SKM-1 treated with dmso at 0.1 percent for 144 hours (cell line): ENCODE measurements around the gene VPS52.
"Not testable (repeated sequence)": the region's sequence is repeated elsewhere in the genome, so short reads cannot be mapped to it uniquely, and the experiment has no call there.

Experiments
- DNase-seq: peaks from one replicate; lab custom pipeline; 2025; ENCODE audit not compliant: unreplicated experiment; lab: John Stamatoyannopoulos, UW

VPS52 gene

DNA sequence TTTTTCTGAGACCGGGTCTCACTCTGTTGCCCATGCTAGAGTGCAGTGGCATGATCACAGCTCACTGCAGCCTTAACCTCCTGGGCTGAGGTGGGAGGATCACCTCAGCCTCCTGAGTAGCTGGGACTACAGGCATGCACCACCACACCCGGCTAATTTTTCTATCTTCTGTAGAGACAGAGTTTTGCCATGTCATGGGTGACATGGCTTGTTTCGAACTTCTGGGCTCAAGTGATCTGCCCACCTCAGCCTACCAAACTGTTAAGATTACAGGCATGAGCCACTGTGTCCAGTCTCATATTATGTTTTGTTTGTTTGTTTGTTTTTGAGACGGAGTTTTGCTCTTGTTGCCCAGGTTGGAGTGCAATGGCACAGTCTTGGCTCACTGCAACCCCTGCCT is 13.5 kb upstream of the VPS52 start:
- not testable (repeated sequence) for DNase-seq

GRCh38 chr6:33280539-33280938 is 8.9 kb upstream of the VPS52 start:
- no peak for DNase-seq

DNA sequence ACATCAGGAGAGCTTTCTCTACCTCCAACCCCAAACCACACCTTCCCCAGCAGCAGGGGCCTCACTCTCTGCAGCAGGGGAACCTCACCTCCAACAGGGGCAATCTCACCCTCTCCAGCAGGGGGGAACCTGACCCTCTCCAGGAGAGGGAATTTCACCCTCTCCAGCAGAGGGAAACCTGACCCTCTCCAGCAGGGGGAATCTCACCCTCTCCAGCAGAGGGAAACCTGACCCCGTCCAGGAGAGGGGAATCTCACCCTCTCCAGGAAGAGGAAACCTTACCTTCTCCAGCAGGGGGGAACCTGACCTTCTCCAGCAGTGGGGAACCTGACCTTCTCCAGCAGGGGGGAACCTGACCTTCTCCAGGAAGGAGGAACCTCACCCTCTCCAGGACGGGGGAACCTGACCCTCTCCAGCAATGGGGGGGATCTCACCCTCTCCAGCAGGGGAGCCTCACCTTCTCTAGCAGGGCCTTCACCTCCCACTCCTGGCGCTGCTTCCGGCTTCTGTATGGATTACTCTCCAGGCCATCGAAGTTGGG is 8.4 kb upstream of the VPS52 start:
- DNase-seq: no peak

DNA sequence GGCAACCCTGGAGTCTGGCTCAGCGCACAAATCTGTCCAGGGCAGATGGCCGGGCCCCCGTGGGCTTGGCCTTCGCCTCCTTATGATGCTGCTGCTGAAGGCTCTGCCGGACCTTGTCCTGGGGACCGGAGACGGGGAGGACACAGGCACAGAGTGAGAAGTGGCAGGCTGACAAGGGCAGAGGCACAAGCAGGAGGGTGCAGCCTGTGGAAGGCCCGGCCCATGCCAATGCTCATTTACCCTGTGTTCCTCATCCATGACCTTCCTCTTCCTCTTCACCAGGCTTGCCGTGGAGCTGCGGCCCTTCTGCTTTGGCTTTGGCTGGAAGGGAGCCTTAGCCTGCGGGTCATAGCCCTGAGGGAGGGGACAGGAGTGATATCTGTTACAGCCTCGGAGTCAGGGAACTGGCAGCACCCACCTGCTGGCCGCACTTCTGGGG is 7.6 kb upstream of the VPS52 start:
- DNase-seq: no peak

DNA sequence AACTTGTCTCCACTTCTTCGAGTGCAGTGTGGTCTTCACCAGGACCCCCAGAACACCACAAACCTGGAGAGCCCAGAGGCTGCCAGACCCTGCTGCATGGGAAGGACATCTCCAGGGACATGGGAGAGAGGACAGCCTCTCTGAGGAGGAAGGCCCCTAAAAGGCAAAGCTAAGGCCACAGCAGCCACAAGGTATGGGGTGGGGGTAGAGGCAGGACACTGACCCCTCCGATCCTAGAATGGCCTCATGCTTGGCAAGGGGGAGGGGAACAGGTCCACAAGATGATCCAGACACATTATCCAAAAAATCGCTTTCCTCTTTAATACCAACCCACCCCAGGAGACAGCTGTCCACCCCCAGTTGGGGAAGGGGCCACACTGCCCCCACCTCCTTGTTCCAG is 7.1 kb upstream of the VPS52 start:
- no peak for DNase-seq

- DNase-seq: no peak
These were observed 6.7 kb upstream of the VPS52 start for GRCh38 chr6:33278392-33278741.

DNA sequence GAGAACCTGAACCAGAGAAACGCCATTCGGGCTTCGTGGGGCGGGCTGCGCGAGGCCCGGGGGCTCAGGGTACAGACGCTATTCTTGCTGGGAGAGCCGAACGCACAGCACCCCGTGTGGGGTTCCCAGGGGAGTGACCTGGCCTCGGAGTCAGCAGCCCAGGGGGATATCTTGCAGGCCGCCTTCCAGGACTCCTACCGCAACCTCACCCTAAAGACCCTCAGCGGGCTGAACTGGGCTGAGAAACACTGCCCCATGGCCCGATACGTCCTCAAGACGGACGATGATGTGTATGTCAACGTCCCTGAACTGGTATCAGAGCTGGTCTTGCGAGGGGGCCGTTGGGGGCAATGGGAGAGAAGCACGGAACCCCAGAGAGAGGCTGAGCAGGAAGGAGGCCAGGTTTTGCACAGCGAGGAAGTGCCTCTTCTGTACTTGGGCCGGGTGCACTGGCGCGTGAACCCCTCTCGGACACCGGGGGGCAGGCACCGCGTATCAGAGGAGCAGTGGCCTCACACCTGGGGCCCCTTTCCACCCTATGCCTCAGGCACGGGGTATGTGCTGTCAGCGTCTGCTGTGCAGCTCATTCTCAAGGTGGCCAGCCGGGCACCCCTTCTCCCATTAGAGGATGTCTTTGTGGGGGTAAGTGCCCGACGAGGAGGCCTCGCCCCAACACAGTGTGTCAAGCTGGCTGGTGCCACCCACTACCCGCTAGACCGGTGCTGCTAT is 6.2 kb upstream of the VPS52 start:
- no peak for DNase-seq

DNA sequence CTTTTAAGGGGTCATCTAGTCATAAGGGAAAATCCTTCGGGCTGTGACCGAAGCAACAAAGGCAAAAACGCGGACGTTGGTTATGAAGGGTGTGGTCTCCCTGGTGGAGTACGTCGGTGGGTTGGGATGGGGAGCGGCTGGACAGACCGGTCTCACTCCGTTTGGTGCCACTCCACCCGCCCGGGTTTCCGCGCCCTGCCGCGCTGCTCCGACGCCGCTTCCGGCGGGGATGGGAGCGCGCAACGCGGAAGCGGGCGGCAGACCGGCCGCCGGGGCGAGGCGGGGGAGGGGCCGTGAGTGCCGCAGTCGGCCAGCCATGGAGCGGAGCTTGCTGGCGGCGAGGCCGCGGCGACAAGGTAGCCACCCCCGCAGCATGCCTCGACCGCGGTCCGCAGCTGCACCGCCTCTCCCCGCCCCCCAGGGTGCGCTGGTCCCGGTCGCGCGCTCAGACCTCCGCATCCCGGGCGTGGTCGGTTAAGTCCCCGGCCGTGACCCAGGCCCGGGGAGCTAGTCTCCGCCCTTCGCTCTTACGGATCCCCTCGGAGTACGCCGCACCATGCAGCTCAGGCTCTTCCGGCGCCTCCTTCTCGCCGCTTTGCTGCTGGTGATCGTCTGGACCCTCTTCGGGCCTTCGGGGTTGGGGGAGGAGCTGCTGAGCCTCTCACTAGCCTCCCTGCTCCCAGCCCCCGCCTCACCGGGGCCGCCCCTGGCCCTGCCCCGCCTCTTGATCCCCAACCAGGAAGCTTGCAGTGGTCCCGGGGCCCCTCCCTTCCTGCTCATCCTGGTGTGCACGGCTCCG is 5.4 kb upstream of the VPS52 start, which contains the start of gene B3GALT4:
Gene B3GALT4, plus strand, starts transcription at position 260 of the 799 bp plus-strand sequence. Its CDS starts 297 bp downstream, at position 557.
- no peak for DNase-seq

DNA sequence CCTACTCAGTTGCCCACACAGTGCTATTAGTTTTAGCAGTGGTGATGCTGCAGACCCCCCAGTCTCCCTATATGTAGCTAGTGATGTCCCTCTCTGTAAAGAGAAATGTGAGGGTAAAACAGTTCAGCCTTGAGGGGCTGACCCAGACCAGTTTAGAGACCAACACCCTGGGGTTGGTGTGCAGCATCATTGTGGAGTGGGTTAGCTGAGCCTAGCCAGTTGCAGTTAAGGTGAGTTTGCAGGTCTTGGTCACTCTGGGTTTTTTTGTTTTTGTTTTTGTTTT is 4.8 kb upstream of the VPS52 start:
- no peak for DNase-seq

GRCh38 chr6:33275795-33276580 is 4.3 kb upstream of the VPS52 start:
- DNase-seq: not testable (repeated sequence)

DNA sequence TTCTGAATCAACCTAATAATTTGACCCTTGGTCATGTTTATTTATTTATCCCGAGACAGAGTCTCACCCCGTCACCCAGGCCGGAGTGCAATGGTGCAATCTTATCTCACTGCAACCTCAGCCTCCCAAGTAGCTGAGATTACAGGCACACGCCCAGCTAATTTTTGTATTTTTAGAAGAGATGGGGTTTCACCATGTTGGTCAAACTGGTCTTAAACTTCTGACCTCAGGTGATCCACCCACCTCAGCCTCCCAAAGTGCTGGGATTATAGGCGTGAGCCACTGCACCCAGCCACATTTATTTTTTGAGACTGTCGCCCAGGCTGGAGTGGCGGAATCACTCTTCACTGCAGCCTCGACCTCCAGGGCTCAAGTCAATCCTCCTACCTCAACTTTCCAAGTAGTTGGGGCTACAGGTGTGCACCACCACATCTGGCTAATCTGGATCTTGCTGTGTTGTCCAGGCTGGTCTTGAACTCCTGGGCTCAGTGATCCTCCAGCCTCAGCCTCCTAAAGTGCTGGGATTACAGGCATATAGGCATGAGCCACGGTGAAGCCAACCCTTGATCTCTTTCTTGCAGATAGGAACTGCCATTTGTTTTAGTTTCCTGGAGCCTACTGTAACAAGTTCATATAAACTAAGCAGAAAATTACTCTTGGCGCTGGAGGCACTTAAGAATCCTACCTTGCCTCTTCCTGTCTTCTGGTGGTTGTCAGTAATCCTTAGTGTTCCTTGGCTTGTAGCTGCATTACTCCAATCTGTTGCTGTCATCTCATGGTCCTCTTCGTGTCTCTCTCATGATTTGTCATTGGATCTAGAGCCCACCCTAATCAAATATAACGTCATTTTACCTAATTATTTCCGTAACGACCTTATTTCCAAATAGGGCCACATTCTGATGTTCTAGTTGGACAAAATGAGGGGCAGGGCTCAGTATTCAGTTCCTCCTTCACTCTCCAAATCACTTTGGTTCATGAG is 2.5 kb upstream of the VPS52 start:
- DNase-seq: no peak

DNA sequence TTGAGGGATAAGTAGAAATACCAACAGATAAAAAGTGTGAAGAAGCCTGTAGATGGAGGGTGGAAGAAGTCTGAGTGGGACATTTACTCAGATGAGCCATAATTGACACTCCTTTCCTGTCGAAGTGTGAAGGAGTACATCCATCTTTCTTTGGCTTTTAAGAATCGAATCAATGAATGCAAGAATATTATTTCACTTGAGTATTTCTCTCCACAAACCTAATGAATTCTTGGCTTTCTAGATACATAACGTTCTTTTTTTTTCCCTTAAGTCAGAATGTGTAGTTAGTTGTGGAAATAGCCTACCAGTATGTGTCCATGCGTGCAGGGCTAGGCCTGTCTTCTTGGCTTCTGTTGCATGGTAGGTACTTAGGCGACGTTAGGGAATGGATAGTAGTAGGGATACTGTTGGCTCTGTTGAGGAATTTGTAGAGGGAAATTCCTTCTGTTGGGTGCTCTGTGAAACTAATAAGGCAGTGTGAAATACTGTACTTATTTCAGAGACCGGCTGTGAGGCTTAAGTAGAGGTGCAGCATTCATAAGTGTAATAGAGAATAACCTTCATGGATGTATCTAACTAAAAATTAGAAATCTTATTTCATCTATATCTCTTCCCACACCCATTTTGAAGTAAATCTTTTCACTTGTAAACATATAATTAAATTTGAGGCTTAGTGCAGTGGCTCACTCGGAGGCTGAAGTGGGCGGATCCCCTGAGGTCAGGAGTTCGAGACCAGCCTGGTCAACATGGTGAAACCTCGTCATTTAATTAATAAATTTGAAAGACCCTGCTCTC is 1.6 kb upstream of the VPS52 start:
- DNase-seq: no peak

- no peak for DNase-seq
These were observed 826 bp upstream of the VPS52 start for GRCh38 chr6:33272275-33273128.

DNA sequence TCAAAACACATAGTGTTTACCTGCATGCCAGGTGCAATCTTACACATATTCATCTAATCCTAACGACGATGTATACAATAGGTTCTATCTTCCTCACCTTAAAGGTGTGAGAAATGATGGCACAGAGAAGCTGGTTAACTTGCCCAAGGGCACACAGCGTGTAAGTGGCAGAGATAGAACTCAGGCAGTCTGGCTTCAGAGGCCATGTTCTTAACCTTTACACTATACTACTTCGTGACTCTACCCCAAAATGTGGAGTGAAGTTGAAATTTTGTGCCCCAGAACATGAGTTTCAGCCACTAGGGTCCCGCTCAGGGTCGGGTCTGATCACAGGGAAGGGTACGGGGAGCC is 584 bp downstream of the VPS52 start:
- no peak for DNase-seq

DNA sequence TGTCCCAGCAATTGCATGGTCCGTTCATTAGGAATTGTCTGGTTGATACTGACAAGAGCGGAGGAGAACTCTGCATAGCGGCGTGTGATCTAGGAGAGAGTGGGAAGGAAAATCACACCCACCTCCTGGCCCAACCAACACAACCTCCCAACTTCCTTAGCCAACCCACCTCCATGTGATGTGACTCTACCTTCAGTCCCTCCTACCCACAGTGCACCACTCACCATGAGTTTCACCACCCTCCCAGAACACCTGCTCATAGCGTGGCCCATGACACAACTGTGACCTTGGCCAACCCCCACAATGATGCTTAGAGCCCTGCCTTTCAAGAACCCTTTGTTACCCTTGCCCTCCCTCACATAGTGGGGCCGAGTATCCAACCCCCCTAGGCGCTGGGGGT is 7.7 kb downstream of the VPS52 start:
- DNase-seq: no peak

- DNase-seq: not testable (repeated sequence)
These were observed 9.2 kb downstream of the VPS52 start for GRCh38 chr6:33262490-33262889.

DNA sequence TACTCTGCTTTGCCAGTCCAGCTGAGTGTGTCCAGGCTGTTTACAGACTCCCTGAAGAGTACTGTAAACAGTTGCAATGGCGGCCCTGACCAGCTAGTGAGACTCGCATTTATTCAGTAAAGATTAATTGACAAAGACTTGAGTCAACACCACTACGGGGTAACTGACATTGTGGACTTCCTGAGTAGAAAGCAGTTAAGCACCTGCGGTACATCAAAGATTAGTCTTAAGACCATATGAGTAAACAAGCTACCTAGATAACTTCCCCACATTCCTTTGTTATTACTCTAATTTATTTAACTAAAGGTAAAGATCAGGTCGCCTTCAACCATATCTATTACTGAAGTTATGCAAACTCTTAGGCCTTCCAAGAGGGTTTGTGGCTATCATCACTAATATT is 12.6 kb downstream of the VPS52 start:
- no peak for DNase-seq

DNA sequence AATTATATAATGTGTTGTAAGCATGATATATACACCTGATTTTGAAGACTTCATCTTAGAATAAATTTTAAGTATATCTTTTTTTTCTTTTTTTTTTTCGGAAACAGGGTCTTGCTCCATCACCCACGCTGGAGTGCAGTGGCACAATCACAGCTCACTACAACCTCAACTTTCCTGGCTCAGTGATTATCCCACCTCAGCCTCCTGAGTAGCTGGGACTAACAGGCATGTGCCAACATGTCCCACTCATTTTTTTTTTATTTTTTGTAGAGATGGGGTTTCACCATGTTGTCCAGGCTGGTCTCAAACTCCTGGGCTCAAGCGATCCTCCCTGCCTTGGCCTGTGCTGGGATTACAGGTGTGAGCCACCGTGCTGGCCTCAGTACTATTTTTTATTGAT is 17.1 kb downstream of the VPS52 start:
- no peak for DNase-seq

DNA sequence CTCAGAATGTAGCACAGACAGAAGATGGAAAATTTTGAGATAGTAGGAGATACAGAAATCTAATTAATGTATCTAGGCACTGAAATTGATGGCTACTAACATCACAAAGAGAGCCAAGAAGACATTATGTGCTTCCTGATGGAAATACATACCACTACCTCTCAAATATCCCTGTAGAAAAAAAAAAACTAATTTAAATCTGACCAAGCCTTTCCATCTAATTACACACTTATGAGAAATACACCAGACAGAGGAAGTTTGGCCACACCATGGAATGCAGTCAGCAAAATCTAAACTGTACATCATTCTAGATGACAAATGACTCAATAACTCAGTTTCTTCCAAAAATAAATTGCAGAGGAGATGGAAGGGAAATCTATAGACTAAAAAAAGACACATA is 18.9 kb downstream of the VPS52 start:
- DNase-seq: no peak
